ENCODE measurements around the gene DUT. TPM values are rescaled to one million over a fixed set of nuclear protein-coding genes. Genes with fewer than 3 reads are reported as not detected.

The DUT gene
- total RNA-seq, 1 experiment from 2014 or later: 81.1 TPM

DNA sequence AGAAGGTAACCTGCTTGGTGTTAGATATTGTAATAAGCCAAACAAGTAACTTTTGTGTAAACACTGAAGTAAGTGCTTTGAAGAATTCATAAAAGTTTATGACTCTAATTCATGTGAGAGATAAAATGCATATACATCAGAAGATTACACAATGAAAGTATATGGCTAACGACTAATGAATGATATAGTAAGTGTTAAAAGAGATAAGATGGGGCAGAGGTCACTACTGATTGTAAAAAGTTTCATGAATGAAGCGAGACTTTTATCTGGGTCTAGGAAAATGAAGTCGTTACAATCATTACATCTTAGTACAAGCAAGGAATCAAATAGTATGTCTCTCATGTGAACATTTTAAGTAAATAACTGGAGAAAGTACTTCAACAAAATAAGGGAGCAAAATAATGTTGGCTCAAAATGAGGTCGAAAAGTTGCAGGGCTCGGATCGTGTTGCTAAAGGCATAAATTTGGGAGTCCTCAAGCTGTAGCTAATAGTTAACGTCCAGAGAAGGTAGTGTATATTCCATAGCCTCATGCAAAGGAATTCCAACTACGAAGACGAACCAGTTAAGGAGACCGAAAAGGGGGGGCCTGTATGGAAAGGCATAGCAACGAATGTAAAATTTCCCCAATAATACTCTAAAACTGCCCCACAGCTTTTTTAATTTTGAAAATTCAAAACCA, 984 bp upstream of the DUT start:
- Mint-ChIP-seq H3K27ac (ENCODE audit: low read depth, unreplicated experiment) (peak overlapping the region; percentile 96), H3K27me3 (ENCODE audit: insufficient read depth, unreplicated experiment) (no peaks in the 10 kb centered on the region), H3K4me1 (ENCODE audit: insufficient read depth, unreplicated experiment) (peaks cover 19% of the 10 kb centered on the region), H3K36me3 (ENCODE audit: insufficient read depth, unreplicated experiment) (peaks cover 8% of the 10 kb centered on the region), H3K9me3 (ENCODE audit: unreplicated experiment) (no peaks in the 10 kb centered on the region), H3K4me3 (ENCODE audit: unreplicated experiment) (peak overlapping the region; percentile 98)
- TF ChIP-seq, protein P1, sequence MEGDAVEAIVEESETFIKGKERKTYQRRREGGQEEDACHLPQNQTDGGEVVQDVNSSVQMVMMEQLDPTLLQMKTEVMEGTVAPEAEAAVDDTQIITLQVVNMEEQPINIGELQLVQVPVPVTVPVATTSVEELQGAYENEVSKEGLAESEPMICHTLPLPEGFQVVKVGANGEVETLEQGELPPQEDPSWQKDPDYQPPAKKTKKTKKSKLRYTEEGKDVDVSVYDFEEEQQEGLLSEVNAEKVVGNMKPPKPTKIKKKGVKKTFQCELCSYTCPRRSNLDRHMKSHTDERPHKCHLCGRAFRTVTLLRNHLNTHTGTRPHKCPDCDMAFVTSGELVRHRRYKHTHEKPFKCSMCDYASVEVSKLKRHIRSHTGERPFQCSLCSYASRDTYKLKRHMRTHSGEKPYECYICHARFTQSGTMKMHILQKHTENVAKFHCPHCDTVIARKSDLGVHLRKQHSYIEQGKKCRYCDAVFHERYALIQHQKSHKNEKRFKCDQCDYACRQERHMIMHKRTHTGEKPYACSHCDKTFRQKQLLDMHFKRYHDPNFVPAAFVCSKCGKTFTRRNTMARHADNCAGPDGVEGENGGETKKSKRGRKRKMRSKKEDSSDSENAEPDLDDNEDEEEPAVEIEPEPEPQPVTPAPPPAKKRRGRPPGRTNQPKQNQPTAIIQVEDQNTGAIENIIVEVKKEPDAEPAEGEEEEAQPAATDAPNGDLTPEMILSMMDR (IDR thresholded peaks at IDR 0.05; ENCODE audit: unreplicated experiment): no peak
- intact Hi-C loops (cut with micrococcal nuclease): no loop called here
- CTCF ChIA-PET: interaction anchor here (0.6 to 1.9 kb wide), 6 partner anchors 12 to 1134 kb away, joined by 3 to 4 read pairs (median 4); no protein-coding TSS in a partner anchor
- DNase-seq (ENCODE audit: unreplicated experiment): no peak
- TSS peak; percentile 54 for BruUV-seq (replicated peaks)
- POLR2A ChIA-PET: interaction anchor here (0.8 to 1.2 kb wide), 6 partner anchors 10 to 715 kb away, joined by 3 to 4 read pairs (median 3); partner anchors contain the start of gene CEP152

- intact Hi-C loops (cut with micrococcal nuclease): no loop called here
- peak; percentile 78 for DNase-seq (ENCODE audit: unreplicated experiment)
- H3K9me3 Mint-ChIP-seq (ENCODE audit: unreplicated experiment): no peaks in the 10 kb centered on the region
- no TSS peak for BruUV-seq (replicated peaks)
- peak overlapping the region; percentile 98 for H3K4me3 Mint-ChIP-seq (ENCODE audit: unreplicated experiment)
- peaks cover 8% of the 10 kb centered on the region for H3K36me3 Mint-ChIP-seq (ENCODE audit: insufficient read depth, unreplicated experiment)
- peak overlapping the region; percentile 96 for H3K27ac Mint-ChIP-seq (ENCODE audit: low read depth, unreplicated experiment)
- TF ChIP-seq, protein P1 (IDR thresholded peaks at IDR 0.05; ENCODE audit: unreplicated experiment): no peak
- ChIA-PET POLR2A (interaction anchor here (1.2 to 2.1 kb wide), 3 partner anchors 9 to 478 kb away, joined by 3 to 5 read pairs (median 4); partner anchors contain the start of gene CEP152), CTCF (interaction anchor here (0.5 to 1.4 kb wide), 6 partner anchors 9 to 1135 kb away, joined by 3 to 7 read pairs (median 4); no protein-coding TSS in a partner anchor)
- H3K4me1 Mint-ChIP-seq (ENCODE audit: insufficient read depth, unreplicated experiment): peaks cover 25% of the 10 kb centered on the region
- H3K27me3 Mint-ChIP-seq (ENCODE audit: insufficient read depth, unreplicated experiment): no peaks in the 10 kb centered on the region
Measured at GRCh38 chr15:48331796-48332641, 790 bp downstream of the DUT start.

- H3K27ac Mint-ChIP-seq (ENCODE audit: low read depth, unreplicated experiment): no peak overlapping the region
- peaks cover 8% of the 10 kb centered on the region for H3K36me3 Mint-ChIP-seq (ENCODE audit: insufficient read depth, unreplicated experiment)
- CTCF ChIA-PET: interaction anchor here (0.6 to 1.4 kb wide), 6 partner anchors 8 to 1136 kb away, joined by 3 to 7 read pairs (median 4); no protein-coding TSS in a partner anchor
- H3K4me1 Mint-ChIP-seq (ENCODE audit: insufficient read depth, unreplicated experiment): peaks cover 25% of the 10 kb centered on the region
- H3K27me3 Mint-ChIP-seq (ENCODE audit: insufficient read depth, unreplicated experiment): no peaks in the 10 kb centered on the region
- peak overlapping the region; percentile 98 for H3K4me3 Mint-ChIP-seq (ENCODE audit: unreplicated experiment)
- POLR2A ChIA-PET: interaction anchor here (1.2 to 2.1 kb wide), 3 partner anchors 9 to 477 kb away, joined by 3 to 5 read pairs (median 4); partner anchors contain the start of gene CEP152
- no peaks in the 10 kb centered on the region for H3K9me3 Mint-ChIP-seq (ENCODE audit: unreplicated experiment)
- BruUV-seq (replicated peaks): TSS peak; percentile 40
- TF ChIP-seq, protein P1 (IDR thresholded peaks at IDR 0.05; ENCODE audit: unreplicated experiment): no peak
- intact Hi-C loops (cut with micrococcal nuclease): no loop called here
- DNase-seq (ENCODE audit: unreplicated experiment): no peak
Measured at GRCh38 chr15:48332642-48333034, 1.4 kb downstream of the DUT start.

- BruUV-seq (replicated peaks): no TSS peak
- H3K9me3 Mint-ChIP-seq (ENCODE audit: unreplicated experiment): no peaks in the 10 kb centered on the region
- no peak for DNase-seq (ENCODE audit: unreplicated experiment)
- ChIA-PET POLR2A (no interaction called here), CTCF (interaction anchor here (1.1 to 1.8 kb wide), 2 partner anchors 19 kb away, joined by 7 to 10 read pairs; no protein-coding TSS in a partner anchor)
- H3K4me1 Mint-ChIP-seq (ENCODE audit: insufficient read depth, unreplicated experiment): peaks cover 25% of the 10 kb centered on the region
- peaks cover 17% of the 10 kb centered on the region for H3K36me3 Mint-ChIP-seq (ENCODE audit: insufficient read depth, unreplicated experiment)
- intact Hi-C loops (cut with micrococcal nuclease): no loop called here
- H3K4me3 Mint-ChIP-seq (ENCODE audit: unreplicated experiment): no peak overlapping the region
- no peak overlapping the region for H3K27ac Mint-ChIP-seq (ENCODE audit: low read depth, unreplicated experiment)
- TF ChIP-seq, protein P1 (IDR thresholded peaks at IDR 0.05; ENCODE audit: unreplicated experiment): no peak
- no peaks in the 10 kb centered on the region for H3K27me3 Mint-ChIP-seq (ENCODE audit: insufficient read depth, unreplicated experiment)
Measured at GRCh38 chr15:48333540-48333939, 2.3 kb downstream of the DUT start.

Measured in MCF 10A (cell line).